ENCODE results near the gene CHKA.

Gene CHKA

DNA sequence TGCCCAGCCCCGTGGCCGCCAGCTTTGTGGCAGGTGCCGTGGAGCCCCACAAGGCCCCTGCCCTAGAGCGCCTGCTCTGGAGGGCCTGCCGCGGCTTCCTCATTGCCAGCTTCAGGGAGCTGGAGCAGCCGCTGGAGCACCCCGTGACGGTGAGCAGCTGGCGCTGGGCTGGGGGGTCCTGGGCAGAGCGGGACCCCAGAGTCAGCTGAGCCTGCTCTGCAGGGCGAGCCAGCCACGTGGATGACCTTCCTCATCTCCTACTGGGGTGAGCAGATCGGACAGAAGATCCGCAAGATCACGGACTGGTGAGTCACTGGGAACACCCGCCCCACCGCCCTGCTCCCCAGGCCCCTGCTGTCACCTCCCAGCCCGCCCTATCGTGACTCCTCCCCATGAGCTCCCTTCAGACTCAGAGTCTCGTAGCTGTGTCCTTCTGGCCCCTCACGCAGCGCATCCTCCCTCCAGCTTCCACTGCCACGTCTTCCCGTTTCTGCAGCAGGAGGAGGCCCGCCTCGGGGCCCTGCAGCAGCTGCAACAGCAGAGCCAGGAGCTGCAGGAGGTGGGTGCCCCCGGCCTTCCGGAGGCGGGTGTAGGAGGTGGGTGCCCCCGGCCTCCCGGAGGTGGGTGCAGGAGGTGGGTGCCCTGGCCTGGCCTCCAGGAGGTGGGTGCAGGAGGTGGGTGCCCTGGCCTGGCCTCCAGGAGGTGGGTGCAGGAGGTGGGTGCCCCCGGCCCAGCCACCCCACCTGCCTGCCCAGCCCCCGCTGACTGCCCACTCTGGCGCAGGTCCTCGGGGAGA, 77.6 kb downstream of the CHKA start:
- no peak for DNase-seq

DNA sequence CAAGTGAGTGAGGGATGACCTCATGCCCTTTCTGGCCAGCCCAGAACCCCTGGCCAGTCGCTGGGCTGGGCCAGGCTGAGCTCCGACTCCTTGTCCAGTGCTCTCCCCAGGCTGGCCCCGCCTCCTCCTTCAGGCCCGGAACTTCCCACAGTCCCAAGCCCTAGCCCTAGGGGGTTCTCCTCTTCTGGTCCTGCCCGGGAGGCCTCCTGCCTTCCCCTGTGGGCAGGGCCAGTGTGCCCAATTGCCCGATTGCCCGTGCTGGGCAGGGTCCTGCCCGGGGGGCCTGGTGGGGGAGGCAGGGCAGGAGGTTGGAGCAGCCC, 78.2 kb downstream of the CHKA start:
- no peak for DNase-seq

DNA sequence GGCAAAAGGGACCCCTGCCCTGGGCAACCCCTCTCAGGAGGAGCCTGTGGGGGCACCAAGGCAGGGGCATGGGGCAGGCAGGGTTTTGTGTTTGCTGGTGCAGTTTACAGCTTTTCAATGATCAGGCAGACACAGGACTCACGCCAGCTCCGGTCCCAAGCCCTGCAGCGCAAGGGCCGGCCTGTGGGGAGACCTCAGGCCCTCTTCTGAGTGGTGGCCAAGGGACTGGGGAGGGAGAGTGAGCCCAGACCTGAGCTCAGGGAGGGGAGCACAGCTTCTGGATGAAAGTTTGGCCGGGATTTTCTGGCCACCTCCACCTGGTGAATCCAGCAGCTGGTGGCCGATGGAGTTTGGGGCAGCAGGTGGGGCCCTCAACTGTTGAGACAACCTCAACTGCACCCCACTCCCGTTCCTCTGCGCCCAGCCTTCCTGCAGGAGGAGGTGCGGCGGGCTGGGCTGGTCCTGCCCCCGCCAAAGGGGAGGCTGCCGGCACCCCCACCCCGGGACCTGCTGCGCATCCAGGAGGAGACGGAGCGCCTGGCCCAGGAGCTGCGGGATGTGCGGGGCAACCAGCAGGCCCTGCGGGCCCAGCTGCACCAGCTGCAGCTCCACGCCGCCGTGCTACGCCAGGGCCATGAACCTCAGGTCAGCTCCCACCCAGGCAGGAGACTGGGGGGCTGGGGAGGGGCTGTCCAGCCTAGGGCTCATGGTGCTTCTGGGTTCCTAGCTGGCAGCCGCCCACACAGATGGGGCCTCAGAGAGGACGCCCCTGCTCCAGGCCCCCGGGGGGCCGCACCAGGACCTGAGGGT, 78.8 kb downstream of the CHKA start:
- no peak for DNase-seq

DNA sequence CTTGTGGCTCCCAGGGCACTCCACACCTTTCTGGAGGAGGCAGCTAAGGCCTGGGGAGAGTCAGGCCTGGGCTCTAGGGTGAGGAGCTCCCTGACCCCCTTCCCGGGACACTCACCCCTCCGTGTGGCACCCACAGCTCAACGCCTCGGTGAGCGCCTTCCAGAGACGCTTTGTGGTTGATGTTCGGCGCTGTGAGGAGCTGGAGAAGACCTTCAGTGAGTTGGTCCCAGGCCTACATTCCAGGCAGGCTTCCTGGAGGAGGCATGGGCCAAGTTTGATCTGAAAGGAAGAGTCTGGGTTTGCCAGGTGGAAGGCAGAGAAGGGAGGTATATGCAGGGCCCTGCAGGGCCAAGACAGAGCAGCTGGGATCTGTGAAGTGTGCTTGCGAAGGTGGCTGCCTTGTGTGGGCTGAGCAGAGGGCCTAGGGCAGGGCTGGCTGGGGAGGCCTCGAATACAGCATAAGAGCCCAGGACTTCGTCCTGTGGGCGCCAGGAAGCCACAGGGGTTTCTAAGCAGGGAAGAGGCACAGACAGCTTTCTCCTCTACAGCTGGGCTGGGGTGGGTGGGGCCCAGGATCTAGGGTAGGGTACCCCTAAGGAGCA, 79.5 kb downstream of the CHKA start:
- no peak for DNase-seq

DNA sequence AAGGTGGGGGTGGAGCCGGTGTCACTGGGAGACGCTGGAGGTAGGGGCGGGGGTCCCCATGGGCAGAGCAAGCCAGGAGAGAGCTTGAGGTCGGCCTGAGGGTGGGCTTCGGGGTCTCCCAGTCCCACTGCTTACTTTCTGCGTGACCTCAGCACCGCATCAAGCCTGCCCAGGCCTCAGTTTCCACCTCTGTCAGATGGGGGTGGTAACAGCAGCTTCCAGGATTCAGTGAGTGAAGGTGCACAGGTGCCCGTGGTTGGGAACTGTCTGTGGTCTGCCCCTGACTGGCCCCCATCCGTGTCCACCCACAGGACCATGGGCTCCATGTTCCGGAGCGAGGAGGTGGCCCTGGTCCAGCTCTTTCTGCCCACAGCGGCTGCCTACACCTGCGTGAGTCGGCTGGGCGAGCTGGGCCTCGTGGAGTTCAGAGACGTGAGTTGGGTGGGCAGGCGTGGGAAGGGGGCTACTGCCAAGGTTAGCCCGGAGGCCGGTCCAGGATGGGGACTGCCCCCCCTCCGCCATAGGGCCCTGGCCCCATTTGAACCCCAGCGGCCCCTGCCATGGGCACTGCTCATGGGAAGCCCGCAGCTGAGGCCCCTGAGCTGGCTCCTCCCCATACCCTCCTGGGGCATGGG, 80.1 kb downstream of the CHKA start:
- no peak for DNase-seq

DNA sequence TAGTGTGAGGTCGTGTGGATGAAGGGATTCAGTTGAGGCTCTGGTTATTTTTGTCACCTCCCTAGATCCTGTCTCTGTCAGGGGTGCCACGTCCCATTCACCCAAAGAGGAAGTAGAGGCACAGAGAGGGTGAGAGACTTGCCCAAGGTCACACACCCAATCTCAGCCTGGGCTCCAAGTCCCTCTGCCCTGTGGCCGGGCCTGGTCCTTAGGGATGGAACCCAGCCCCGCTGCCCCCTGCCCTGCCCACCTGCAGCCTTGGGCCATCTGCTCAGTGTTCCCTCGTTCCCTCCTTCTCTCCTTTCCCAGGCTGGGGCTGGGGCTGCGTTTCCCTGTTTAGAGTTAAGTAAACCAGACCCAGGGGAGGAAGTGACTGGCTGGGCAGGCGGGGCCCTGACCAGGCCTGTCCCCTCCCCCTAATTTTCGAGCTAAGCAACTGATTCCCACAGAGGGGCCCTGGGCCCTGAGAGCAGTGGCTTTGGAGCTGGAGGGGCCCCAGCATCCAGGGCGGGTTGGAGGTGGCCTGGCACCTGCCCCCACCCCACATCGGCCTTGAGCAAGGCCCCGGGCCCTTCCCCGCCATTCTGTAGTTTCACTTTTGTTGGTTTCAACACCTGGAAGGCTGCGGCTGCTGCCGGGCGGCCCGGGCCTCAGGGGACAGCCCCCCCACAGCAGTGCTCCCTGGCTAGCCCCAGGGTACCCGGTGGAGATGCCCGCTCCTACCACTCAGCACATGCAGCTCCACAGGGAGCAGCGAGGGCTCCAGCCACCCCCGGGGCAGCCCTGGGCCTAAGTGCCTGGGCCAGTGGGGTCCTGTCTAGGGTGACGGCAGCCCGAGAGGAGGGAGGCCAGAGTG, 80.9 kb downstream of the CHKA start:
- no peak for DNase-seq

DNA sequence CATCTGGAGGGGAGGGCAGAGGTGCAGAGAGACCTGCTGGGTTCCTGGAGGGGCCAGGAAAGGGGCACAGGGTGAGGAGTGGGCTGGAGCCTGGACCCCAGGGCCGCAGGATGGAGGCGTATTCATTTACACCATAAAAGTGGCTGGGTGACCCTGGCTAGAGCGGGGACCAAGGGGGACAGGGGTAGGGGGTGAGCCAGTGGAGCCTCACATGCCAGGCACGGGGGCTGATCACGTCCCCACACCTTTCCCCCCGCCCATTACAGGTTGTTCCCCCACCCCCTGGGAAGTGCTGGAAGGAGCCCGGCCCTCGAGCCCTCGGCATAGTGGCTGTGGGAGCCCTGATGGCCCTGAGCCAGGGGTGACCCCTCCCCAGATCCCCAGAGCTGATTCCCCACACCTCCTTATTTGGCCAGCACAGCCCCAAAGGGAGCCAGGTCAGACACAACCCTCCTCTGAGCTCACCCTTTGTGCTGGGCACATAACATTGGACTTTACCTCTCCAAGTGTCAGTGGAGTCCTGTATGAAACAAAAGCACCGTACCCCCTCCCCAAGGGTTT, 81.6 kb downstream of the CHKA start:
- DNase-seq: no peak

DNA sequence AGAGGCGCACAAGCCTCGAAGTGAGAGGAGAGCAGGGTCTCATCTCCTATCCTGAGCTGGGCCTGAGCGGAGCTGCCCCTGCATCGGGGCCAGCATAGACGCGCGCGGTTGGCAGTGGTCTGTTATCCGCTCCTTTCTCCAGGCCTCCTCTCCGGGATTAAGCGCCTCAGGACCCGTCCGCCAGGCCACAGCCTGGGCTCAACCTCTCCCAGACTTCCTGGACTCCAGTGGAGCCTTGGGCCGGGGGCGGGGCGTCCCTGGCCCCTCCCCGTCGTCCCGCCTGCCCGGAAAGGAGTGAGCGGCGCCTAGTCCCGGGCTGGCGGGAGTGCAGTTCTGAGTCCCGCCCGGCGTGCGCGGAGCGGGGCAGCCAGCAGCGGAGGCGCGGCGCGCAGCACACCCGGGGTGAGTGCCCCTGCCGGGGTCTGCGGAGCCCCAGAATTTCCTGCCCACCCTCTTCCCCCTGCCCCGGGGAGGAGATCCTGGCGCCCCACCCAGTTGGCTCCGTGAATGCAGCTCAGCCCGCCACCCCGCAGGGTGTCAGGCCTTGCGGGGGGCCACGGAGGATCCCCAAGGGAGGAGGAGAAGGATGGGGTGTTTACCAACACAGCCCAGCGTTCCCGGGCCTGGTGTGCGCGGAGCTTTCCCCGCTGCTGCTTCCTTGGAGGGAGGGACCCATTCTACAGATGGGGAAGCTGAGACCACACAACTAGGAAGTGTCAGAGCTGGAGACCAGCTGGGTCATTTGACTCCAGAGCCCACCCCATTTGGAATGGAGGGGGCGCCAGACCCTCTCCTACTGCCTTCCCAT, 82.3 kb downstream of the CHKA start, which contains the start of gene TCIRG1:
TCIRG1 (plus strand) TSS at position 308 of the 808 bp plus-strand sequence. CDS start 2,247 bp downstream, outside the sequence.
- DNase-seq: no peak

DNA sequence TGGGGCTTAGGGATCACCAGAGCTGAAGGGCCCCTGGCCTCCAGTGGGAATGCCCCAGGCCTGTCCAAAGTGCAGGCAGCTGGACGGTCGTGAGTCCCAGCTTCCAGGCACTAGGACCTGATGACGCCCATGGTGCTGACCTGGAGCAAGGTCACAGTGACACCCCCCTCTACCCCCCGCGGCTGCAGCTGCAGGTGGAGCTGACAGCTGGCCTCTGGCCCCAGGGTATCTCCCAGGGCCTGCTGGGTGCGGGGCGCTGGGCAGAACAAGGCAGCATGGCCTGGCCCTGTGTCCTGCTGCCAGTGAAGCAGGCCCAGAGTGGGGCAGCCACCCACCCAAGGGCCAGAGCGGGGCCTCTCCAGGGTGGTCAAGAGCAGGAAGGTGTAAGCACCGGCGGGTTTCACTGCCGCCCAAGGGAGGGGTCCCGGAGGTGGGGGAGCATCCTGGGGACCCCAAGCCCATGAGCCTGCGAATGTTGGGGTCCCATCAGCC, 82.9 kb downstream of the CHKA start:
- DNase-seq: no peak

DNA sequence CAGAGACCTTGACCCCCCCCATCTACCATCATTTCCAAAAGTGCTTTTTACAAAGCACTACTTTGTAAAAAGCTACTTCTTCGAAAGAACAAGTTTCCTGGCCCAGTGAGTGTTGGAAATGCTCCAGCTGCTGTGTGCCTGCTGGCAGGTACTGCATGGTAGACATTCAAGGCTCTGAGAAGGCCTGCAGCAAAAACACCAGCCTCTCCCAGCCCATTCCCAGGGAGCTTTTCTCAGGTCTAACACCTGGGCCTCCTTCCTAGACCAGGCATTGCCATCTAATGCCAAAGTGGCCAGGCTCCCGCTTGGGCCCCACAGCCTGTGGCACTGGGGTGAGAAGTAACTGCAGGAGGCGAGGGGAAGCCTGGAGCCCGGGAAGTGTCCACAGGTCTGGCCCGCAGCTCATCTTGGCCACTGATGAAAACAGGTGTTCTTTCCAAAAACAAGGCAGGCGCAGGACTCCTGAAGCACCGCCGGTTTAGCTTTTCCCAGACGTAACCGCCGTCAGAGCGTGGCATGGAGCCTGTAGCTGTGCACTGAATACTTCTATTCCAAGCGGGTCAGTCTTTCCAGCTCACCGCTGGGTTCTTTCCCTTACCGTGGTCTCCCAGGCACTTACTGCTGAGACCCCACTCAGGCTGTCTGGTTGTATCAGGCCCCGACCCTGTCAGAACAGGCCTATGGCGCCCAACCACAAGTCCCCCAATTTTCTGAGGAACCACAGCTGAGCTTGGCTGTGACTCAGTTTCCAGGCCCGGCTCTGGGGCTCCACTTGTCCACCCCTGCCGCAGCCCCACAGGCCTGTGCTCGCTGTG, 83.6 kb downstream of the CHKA start:
- no peak for DNase-seq

DNA sequence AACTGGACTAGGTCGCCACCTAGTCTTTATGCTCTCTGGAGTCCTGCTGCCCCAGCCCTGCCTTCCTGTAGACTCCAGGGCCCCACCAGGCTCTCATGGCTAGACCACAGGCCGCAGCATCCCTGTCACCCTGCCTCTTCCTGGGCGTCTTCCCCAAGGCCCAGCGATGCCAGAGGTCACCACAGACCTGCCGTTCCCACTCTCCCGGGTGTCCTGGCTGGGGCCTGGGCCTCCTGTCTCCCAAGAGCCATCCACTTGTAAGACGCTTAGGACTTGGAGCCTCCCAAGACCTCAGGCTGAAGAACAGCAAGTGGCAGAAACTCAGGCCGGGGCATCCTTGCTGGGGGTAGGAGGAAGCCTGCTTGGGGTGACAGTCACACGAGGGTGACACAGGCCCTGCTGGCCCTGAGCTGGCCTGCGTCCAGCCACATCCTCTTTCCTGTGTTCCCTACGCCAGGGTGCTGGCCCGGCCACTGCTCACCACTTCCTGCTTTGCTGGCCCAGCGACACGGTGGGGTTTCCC, 84.4 kb downstream of the CHKA start:
- no peak for DNase-seq

DNA sequence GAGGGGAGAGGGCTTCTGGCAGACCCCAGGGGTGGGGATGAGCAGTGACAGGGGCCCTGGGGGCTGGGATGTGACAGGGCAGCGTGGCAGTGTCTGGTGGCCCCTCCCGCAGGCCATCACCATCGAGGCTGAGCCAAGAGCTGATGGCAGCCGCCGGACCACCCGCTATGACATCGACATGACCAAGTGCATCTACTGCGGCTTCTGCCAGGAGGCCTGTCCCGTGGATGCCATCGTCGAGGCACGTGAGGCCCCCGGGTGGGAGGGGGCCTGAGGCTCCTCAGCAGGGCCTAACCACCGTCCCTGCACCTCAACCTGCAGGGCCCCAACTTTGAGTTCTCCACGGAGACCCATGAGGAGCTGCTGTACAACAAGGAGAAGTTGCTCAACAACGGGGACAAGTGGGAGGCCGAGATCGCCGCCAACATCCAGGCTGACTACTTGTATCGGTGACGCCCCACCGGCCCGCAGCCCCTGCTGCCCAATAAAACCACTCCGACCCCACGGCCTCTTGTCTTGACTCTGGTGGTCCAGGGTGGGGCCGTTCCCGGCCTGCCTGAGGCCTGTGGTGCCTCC, 85.0 kb downstream of the CHKA start:
- no peak for DNase-seq

DNA sequence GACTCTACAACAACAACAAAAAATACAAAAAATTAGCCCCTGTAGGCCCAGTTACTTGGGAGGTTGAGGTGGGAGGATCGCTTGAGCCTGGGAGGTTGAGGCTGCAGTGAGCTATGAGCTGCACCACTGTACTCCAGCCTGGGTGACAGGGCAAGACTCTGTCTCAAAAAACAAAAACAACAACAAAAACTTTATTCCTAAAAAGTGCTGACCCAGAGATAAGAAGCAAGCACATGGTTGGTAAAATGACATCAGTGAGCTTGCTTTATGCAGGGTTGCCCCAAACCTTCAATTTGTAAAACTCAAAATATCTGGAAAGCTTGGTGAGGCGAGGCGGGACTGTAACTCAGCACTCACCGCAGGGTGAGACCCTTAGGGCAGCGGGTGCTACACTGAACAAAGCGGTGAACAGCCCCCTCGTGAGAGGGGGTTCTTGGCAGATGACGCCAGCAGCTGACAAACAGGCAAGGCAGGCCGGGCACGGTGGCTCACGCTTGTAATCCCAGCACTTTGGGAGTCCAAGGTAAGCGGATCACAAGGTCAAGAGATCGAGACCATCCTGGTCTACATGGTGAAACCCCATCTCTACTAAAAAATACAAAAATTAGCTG, 85.8 kb downstream of the CHKA start:
- DNase-seq: no peak

DNA sequence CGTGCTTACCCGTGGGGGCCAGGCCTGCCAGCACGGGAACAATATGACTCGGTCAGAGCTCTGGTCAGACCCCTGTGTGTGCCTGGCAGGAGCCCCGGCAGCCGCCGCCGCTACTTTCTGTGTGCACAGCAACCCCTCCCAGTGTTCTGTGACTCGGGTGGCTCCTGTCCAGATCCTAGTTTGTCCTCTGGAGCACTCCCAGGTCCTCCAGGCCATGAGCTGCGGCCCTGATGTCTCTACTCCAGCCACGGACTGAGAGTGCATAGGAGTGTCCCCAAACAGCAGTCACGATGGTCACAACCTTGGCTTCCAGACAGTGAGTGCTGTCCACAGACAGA, 87.5 kb downstream of the CHKA start:
- DNase-seq: no peak

DNA sequence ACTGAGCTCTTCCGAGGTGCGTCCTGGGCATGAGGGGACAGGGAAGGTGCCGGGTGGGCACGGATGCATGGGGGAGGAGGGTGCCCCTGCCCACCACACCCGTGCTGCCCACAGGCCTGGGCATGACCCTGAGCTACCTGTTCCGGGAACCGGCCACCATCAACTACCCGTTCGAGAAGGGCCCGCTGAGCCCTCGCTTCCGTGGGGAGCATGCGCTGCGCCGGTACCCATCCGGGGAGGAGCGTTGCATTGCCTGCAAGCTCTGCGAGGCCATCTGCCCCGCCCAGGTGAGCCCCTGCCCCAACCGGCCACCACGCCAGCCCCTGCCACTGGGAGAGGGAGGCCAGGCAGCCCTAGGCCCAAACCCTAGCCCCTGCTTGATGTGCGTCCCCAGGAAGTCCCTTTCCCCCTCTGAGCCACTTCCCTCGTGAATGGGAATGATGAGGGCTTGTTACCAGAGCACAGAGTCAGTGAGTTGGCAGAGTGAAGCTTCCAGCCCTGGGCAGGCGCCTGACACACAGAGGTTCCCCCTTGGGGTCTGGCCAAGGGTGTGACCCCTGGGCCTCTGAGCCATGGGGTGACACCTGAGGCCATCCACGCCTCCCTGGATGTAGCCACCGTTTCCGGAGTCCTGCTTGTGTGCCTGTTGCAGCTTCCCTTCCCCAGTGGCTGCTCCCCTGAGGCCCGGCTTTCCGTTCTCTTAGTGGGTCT, 88.0 kb downstream of the CHKA start:
- DNase-seq: no peak

DNA sequence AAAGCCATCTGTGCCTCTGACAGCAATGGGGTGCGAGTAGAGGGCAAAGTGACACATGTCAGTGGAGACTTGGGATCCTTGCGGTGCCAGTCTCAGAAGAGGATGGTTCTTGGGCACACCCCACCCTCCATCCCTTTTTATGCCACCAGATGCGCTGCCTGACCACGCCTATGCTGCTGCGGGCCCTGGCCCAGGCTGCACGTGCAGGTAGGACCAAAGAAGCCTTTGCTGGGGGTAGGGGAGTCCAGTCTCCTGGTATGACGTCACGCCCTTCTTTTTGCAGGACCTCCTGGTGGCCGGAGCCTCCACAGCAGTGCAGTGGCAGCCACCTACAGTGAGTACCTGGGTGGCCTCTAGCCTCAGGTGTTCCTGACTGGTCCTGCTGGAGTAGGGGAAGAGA, 89.2 kb downstream of the CHKA start:
- no peak for DNase-seq

DNA sequence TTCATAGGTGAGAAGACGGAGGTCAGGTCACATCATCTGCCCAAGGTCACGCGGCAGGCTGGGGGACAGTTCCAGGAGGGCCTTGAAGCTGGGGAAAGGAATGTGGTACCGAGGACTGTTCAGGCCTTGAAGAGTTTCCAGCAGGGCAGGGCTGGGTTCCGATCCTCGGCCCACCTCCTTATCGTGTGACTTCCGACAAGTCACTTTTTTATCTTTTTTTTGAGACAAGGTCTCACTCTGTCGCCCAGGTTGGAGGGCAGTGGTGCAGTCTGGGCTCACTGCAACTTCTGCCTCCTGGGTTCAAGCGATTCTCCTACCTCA, 90.1 kb downstream of the CHKA start:
- no peak for DNase-seq

DNA sequence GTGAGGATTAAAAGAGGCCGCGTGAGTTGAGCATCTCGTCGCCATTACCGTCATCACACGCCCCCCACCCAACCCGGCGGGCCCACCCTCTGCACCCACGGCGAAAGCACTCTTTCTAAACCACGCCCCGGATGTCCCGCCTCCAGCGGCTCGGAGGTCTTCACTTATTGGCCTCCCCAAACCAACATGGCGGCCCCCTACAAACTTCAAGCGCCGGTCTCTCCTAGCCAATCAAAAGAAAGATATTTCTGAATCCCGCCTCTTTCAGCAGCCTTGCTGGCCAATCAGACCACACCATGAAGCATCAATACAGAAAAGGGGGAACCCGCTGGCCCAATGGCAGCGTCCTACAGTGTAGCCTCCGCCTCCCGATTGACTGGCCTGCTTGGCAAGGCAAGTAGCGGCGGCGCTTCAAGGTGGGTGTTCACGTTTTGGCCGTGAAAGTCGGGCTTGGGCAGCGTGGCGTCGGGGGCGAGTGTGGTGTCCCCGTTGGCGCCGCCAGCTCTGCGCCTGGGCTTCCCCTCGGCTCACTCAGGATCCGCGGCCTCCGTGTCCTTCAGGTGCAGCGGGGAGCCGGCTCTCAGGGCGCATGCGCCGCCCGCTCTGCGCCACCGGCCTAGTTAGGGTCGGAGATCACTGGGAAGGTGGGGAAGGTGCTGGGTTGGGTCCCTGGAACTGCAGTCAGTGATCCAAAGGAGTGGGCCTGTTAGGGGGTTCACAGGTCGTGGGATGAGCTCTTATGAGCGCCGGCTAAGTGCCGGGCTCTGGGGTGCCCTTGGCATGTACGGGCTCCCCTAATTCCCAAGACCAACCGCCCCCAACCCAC, 90.7 kb downstream of the CHKA start, which contains the start of gene NDUFS8:
NDUFS8 (plus strand) TSS at position 364 of the 826 bp plus-strand sequence. CDS start 1,471 bp downstream, outside the sequence.
- no peak for DNase-seq
